HG03097 (cell line): ENCODE results near the gene PDE11A.

Source experiments
- ATAC-seq: cut with Tn5 transposase; IDR thresholded peaks from one replicate; pipeline ENCODE4 v1.9.1; 2021; ENCODE audit not compliant: unreplicated experiment, low FRiP score

PDE11A gene

GRCh38 chr2:177612659-177613058 is 459.9 kb downstream of the PDE11A start:
- no peak for ATAC-seq

- ATAC-seq = no peak
These were observed 461.2 kb downstream of the PDE11A start for GRCh38 chr2:177611310-177611886.

GRCh38 chr2:177610813-177611212 is 461.8 kb downstream of the PDE11A start:
- no peak for ATAC-seq

GRCh38 chr2:177606636-177607035 is 465.9 kb downstream of the PDE11A start:
- ATAC-seq = no peak

GRCh38 chr2:177604271-177605065 is 468.1 kb downstream of the PDE11A start:
- ATAC-seq = no peak

GRCh38 chr2:177603768-177604167 is 468.8 kb downstream of the PDE11A start:
- no peak for ATAC-seq

- ATAC-seq = no peak
These were observed 469.4 kb downstream of the PDE11A start for GRCh38 chr2:177603181-177603580.

- ATAC-seq = no peak
These were observed 469.9 kb downstream of the PDE11A start for GRCh38 chr2:177602611-177603164.

GRCh38 chr2:177600917-177601316 is 471.7 kb downstream of the PDE11A start:
- ATAC-seq = no peak

GRCh38 chr2:177599956-177600355 is 472.6 kb downstream of the PDE11A start:
- no peak for ATAC-seq

GRCh38 chr2:177599139-177599688 is 473.4 kb downstream of the PDE11A start:
- ATAC-seq = no peak

GRCh38 chr2:177598326-177599138 is 474.0 kb downstream of the PDE11A start:
- no peak for ATAC-seq

GRCh38 chr2:177597759-177598158 is 474.8 kb downstream of the PDE11A start:
- no peak for ATAC-seq

- no peak for ATAC-seq
These were observed 475.7 kb downstream of the PDE11A start for GRCh38 chr2:177596866-177597265.

GRCh38 chr2:177595126-177595845 is 477.3 kb downstream of the PDE11A start:
- ATAC-seq = no peak

GRCh38 chr2:177593402-177593801 is 479.2 kb downstream of the PDE11A start:
- no peak for ATAC-seq

- no peak for ATAC-seq
These were observed 479.6 kb downstream of the PDE11A start for GRCh38 chr2:177592945-177593344.

- no peak for ATAC-seq
These were observed 480.2 kb downstream of the PDE11A start for GRCh38 chr2:177592397-177592796.

- no peak for ATAC-seq
These were observed 483.4 kb downstream of the PDE11A start for GRCh38 chr2:177589186-177589585.

GRCh38 chr2:177588671-177589070 is 483.9 kb downstream of the PDE11A start:
- ATAC-seq = no peak
